NCI-H748 (cell line): Measurements from ENCODE around the gene EEA1.

Experiments used
- DNase-seq: peaks from one replicate; lab custom pipeline; 2025; ENCODE audit not compliant: unreplicated experiment; lab: John Stamatoyannopoulos, UW

Gene EEA1

DNA sequence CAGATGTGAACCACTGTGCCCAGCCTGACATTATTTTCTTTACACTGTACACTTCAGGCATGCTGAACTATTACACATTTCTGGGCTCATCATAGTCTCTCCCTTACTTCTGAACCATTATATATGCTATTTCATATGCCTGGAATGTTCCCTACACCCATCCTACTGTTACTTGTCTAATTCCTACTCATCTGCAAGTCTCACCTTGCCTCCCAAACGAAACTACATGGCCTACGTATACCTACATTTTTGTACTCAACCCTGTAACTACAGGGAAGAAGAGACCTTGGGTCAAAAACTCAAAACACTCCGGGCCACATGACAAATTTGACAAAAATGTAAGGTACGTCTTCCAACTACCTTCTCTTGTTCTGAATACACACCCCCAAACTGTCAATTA is 9.5 kb upstream of the EEA1 start:
- DNase-seq: no peak

DNA sequence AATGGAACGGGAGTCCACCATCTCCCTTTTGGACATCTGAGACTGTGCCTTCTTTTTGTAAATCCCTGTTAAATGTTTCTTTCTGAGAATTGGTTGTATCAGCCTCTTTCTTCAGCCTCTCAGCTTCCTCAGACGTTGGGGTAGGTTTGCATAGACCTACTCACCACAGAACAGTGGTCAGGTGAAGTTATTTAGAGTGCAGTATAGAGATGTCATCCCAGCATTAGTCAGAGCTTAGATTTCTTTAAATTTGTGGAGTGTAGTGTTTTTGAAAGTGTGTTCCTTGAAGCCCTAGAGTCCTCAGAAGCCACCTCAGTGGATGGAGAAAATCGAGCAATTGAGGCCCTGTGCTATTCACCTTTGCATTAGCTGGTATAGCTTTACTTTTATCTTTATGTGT is 8.9 kb upstream of the EEA1 start:
- DNase-seq: no peak

DNA sequence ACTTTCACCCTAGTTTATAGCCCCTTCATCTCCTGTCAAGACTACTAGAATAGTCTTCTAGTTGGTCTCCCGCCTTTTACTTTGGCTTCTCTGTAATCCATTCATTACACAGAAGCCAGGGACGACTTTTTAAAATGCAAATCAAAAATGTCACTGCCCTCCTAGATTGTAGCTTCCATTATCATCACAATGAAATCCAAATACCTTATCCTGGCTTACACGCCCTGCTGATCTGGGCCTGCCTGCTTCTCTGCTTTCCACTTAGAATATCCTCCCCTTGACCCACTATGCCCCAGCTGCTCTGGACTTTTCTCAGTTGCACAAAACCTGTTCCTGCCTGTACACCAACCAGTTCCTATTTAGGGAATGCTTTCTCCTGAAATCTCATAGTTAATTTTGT is 4.5 kb upstream of the EEA1 start:
- no peak for DNase-seq

DNA sequence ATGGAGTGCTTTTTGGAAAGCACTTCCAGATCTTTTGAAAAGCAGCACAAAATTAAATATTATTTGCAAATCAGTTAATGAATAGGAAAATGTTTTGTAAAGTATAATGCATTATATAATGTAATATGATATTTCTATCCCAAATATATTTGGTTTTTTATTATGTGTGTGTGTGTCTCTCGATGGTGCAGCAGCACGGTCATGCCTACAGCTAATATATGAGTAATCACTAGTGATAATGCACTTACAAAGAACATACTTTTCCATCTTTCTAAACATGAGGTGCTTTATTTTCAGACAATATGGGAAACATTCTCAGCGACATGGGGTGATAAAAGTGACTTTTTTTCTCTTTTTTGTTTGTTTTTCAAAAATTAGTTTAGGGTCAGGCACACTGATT is 1.3 kb upstream of the EEA1 start:
- DNase-seq: no peak

DNA sequence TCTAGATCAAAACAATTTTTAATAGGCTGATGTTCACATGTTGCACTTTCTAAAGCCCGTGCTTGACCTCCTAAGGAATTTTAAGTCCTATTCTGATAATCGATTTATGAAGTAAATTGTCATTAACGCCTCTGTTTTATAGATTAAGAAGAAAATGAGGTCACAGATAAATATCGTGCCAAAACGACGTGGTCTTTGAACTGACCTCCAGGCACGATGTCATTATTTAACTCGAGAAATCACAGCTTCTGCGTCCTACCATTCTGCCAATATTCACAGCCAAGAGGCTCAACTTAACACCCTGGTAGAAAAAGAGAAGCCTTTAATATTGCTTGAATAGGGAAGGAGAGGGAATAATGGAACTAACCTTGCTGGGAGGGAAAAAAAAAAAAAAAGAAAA is 888 bp upstream of the EEA1 start:
- DNase-seq: no peak

DNA sequence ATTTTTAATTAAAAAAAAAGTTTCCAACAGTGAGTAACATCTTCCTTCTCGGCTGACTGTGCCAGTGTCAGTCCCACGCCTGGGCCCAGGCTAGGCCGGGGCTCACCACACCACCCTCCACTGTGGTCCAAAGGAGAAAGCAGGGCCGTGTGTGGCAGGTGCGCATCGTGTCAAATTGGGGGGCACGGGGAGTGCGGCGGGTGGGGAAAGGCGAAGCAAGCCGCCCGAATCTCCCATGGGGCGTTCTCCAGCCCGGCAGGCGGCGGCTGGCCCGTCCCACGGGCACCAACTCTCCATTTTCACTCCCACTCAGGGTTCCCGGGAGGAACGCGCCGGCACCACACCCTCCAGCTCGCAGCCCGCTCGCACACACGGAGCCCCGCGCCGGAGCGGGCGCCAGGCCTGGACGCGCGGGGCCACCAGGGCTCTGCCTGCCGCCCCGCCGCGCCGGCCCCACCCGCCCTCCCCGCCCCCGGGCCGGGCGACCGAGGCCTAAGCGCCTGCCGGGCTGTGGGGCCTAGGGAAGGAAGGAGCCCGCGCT is 604 bp downstream of the EEA1 start:
- peak; percentile 58 for DNase-seq

DNA sequence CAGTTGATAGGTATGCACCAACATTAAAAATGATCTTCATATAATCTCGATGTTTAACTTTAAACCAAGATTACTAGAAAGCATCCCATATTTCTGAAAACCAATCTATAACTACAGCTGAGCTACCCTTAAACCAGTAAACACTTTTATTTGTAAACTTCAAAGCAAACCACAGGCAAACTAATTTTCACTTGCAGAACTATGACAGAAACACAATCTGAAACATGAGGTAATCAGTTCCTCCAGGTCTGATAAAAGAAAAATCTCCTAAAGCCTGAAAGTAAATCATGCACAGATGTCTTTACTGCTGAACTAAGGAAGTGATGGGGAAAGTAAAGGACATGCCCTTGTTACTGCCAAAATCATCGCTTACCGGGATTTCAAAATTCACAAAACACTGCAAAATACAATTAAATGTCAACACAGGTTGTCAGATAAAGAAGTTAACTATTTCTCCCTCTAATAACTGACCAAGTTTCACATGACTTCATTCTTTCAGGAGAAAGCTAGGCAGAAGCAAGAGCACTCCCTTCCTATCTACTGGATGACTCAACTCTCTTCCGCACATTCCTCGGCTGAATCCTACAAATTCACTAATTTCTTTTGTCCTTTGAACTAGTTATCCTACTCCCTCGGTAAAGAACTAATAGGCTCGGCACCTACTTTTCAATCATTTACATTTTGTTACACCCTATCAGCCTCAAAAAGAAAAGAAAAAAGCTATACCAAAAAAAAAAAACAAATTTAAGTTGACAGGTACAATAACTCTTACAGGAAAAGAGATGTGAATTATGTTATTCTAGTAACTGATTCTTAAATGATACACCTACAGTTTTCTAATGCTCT is 1.4 kb downstream of the EEA1 start:
- no peak for DNase-seq

DNA sequence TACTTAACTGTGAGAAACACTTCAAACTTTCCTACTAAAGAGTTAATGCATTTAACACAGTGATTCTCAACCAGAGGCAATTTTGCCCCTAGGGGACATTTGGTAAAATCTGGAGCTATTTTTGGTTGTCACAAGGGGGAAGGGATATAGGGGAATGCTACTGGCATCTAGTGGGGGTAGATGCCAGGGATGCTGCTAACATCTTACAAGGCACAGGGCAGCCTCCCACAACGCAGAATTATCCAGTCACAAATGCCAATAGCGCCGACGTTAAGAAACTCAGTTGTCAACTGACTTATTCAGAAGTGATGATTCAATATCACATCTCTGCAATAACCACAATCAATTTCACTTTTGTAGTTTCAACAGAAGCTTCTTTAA is 2.0 kb downstream of the EEA1 start:
- peak; percentile 31 for DNase-seq

DNA sequence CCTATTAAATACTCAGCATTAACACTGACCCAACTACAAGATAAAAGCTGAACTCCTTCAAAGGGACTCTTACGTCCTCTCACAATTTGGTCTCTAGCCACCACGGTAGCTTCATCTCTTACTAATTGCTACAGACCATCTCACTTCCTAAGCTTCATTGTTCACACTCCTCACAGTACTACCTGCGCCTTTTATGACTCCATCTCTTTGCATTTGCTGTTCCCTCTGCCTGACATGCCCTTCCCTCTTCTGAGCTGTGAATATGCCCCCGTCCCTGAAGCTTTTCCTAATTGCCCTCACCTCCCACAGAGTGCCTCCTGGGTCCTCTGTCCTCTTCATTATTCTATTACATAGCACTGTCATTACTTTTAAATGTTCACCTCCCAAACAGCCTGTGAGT is 2.5 kb downstream of the EEA1 start:
- peak; percentile 22 for DNase-seq

DNA sequence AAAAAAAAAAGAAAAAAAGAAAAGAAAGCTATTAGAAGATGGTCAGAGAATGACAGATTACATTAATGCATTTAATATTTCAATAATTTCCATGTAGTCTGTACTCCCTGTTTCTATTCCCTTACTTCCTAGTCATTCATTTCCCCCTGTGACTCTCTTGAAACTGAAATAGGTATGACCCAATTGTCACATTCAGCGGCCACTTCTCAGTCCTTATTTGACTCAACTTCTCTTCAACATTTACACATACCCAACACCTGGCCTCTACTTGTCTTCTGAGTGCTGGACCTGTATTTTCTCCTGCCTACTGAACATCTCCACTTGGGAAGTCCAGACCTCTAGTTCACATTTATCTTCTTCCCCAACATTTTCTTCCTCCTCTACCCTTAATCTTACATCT is 7.2 kb downstream of the EEA1 start:
- no peak for DNase-seq

DNA sequence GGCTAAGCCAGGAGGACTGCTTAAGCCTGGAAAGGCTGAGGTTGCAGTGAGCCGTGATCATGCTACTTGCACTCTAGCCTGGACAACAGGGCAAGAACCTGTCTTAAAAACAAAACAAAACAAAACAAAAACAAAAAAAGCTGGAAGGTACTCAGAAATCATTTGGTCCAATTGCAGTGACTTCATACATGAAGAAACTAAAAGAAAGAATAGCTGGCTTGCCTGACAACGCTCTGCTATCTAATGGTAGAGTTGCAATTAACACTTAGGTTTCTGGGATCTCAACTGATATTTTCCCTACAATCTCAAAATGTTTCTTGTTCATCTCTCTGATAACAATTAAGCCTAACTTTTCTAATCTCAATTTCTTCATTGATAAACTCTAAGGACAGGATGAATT is 13.7 kb downstream of the EEA1 start:
- no peak for DNase-seq

DNA sequence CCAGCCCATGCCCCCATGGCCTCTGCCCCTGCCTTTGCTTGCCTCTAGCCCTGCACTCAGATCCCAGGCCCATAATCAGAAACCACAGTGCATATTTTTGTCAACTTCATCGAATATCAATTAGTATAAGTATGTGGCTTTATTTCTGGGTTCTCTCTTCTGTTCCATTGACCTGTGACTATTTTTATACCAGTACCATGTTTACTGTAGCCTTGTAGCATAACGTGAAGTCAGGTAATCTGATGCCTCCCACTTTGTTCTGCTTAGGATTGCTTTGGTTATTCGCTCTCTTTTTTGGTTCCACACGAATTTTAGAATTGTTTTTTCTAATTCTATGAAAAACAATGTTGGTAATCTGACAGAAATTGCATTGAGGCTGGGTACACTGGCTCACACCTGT is 14.9 kb downstream of the EEA1 start:
- no peak for DNase-seq

DNA sequence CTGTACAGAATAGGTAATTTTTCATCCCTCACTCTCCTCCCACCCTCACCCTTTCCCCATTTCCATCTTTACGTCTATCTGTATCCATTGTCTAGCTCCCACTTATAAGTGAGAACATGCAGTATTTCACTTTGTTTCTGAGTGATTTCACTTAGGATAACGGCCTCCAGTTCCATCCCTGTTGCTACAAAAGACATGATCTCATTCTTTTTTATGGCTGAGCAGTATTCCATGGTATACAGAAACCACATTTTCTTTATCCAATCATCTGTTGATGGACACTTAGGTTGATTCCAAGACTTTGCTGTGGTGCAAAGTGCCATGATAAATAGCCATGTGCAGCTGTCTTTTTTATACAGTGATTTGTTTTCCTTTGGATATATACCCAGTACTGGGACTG is 16.4 kb downstream of the EEA1 start:
- no peak for DNase-seq

DNA sequence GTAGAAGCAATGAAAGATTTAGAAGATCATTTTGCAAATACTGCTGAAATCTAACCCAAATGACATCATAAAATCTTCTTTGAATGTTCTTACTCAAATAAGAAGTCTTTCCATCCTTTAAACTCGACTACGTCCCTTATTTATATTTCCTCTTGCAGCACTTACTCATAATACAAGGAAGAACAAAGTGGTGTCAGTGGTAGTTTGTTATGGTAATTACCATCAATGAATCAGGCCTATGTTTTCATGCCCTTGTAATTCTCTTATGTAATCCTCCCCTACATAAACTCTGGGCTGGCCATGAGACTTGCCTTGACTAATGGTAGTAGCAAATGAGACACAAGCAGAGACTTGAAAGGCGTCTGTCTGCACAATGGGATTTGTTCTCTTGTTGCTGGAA is 17.0 kb downstream of the EEA1 start:
- DNase-seq: peak; percentile 5

DNA sequence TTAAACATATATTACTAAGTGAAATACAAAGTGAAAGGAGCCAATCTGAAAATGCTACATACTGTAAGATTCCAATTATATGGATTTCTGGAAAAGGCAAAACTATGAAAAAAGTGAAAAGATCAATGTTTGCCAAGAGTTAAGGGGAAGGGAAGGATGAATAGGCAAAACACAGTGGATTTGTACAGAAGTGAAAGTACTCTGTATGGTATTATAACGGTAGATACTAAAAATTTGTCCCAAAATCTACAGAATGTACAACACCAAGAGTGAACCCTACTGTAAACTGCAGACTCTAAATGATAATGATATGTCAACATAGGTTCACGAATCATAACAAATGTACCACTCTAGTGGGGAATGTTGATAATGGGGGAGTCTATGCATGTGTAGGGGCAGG is 17.8 kb downstream of the EEA1 start:
- no peak for DNase-seq

DNA sequence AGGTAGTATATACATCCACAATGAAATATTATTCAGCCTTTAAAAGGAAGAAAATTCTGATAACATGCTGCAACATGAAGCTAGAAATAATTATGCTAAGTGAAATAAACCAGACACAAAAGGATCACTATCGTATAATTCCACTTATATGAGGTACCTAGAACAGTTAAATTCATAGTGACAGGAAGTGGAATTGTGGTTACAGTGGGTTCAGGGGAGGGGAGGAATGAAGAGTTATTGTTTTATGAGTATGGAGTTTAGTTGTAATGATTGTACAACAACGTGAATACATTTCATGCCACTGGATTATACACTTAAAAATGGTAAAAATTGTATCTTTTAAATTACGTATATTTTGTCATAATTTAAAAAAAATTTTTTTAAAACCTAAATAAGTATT is 21.0 kb downstream of the EEA1 start:
- DNase-seq: no peak

DNA sequence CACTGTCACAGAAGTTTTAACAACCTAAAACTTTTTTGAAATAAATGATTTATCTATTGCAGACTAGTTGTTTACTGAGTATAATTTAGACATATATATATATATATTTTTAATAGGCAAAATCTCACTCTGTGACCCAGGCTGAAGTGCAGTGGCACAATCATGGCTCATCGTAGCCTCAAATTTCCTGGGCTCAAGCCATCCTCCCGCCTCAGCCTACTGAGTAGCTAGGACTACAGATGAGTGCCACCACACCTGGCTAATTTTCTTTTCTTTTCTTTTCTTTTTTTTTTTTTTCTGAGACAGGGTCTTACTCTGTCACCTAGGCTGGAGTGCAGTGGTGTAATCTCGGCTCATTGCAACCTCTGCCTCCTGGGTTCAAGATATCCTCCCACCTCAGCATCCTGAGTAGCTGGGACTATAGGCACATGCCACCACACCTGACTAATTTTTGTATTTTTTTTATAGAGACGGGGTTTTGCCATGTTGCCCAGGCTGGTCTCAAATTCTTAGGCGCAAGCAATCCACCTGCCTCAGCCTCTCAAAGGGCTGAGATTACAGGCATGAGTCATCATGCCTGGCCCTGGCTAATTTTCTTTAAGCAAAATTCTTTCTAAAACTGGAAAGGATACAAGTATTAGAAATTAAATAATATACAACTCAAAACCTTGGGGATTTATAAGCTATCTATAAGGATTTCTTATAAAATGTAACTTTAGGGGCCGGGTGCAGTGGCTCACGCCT is 23.1 kb downstream of the EEA1 start:
- no peak for DNase-seq

DNA sequence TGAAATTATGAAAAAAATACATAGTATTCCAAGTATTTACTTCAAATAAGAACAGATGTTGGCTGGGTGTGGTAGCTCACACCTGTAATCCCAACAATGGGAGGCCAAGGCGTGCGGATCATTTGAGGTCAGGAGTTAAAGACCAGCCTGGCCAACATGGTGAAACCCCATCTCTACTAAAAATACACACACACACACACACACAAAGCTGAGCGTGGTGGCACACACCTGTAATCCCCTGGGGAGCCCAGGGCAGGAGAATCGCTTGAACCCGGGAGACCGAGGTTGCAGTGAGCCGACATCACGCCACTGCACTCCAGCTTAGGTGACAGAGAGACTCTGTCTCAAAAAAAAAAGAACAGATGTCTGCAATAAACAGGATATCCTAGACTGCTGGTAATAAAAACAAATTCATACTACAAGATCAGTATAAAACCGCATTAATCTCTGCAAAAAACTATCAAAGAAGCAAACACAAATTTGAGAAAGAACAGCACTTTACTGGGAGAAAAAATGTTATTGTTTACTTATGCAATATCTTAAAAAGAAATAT is 23.8 kb downstream of the EEA1 start:
- DNase-seq: no peak

DNA sequence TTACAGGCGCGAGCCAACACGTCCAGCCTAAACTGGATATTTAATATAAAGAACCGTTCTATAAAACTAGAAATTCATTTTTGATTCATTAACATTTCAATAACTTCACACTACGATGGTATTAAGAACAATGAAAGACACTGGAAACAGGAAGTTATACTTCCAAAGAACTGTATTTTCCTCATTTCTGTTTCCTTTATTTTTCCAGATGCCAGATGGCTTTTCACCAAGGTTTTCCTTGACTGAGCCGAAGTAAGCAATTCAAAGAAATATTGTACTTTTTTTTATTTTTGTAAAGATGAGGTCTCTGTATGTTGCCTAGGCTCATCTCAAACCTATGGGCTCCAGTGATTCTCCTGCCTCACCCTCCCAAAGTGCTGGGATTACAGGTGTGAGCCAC is 28.2 kb downstream of the EEA1 start:
- DNase-seq: no peak

DNA sequence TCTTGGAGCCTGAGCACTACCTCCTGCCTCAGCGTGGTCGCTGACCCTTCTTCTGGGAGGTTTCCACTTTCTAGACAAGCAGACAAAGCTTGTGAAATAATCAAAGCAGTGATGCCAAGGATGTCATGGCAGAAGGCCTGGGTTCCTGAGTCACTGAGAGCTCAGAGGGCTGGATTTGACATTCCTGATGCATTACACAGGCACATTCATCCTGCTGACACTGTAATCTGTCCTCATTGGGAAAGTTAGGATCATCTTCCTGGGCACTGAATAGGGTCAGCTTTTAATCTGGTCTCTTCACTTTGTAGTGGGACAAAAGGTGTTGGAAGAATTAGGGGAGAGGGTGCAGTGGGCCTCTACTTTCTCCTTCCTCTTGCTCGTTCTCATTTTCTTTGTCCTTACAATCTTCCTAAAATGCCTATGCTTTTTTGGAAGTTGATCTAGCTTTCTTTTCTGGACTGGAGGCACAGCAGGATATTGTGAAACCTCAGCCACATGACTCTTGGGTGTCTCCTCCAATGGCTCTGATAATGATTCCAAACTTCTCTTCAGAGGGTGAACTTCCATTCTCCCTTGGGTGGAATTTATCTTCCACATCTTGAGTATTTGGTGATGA is 29.6 kb downstream of the EEA1 start:
- DNase-seq: no peak

DNA sequence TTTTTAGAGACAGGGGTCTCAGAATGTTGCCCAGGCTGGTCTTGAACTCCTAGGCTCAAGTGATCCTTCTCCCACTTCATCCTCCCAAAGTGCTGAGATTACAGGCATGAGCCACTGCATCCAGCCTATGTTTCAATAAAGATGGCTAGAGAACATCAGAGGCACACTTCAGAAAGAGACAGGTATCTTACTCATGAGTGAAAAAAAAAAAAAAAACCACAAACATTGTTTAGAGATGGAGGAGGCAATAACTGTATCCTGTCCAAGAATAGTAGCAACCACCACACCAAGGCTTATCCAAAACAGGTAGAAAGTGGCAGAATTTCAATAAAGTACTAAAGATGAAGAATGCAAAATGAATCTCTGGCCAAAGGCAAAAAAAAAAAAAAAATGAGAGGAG is 30.3 kb downstream of the EEA1 start:
- DNase-seq: no peak

DNA sequence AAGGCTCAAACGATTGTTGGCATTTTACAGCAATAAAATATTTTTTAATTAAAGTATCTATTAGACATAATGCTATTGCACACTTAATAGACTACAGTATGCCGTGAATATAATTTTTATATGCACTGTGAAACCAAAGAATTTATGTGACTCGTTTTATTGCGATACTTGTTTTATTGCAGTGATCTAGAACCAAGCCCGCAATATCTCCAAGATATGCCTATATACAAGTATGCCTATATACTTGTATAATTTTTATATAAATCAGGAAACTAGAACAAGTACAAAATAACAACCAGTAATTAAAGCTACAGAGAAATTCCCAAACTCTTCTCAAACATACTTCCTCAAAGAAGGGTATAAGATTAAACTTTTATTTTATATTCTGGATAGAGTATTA is 31.3 kb downstream of the EEA1 start:
- DNase-seq: no peak
